HG03139 (cell line): Measurements from ENCODE around the gene ANK2.
"Not testable (repeated sequence)": the region's sequence is repeated elsewhere in the genome, so short reads cannot be mapped to it uniquely, and the experiment has no call there.

Source experiments
- ATAC-seq: cut with Tn5 transposase; IDR thresholded peaks from one replicate; pipeline ENCODE4 v1.9.1; 2021; ENCODE audit not compliant: unreplicated experiment

Gene ANK2

GRCh38 chr4:113183032-113183605, 133.7 kb downstream of the ANK2 start:
- no peak for ATAC-seq

- ATAC-seq = not testable (repeated sequence)
Measured at GRCh38 chr4:113186220-113186619, 136.8 kb downstream of the ANK2 start.

GRCh38 chr4:113186913-113187312, 137.5 kb downstream of the ANK2 start:
- no peak for ATAC-seq

GRCh38 chr4:113187358-113187757, 137.9 kb downstream of the ANK2 start:
- ATAC-seq = no peak

GRCh38 chr4:113189546-113189945, 140.1 kb downstream of the ANK2 start:
- no peak for ATAC-seq

- no peak for ATAC-seq
Measured at GRCh38 chr4:113209153-113209552, 159.7 kb downstream of the ANK2 start.

GRCh38 chr4:113209652-113210320, 160.3 kb downstream of the ANK2 start:
- no peak for ATAC-seq

- no peak for ATAC-seq
Measured at GRCh38 chr4:113212613-113213012, 163.2 kb downstream of the ANK2 start.

- ATAC-seq = no peak
Measured at GRCh38 chr4:113221990-113222389, 172.5 kb downstream of the ANK2 start.

- ATAC-seq = no peak
Measured at GRCh38 chr4:113222471-113222870, 173.0 kb downstream of the ANK2 start.

GRCh38 chr4:113223001-113223400, 173.5 kb downstream of the ANK2 start:
- ATAC-seq = no peak

GRCh38 chr4:113232194-113232593, 182.7 kb downstream of the ANK2 start:
- ATAC-seq = no peak

- ATAC-seq = no peak
Measured at GRCh38 chr4:113236916-113237315, 187.5 kb downstream of the ANK2 start.

- ATAC-seq = no peak
Measured at GRCh38 chr4:113243312-113243711, 193.9 kb downstream of the ANK2 start.

- ATAC-seq = not testable (repeated sequence)
Measured at GRCh38 chr4:113244747-113245146, 195.3 kb downstream of the ANK2 start.

- ATAC-seq = no peak
Measured at GRCh38 chr4:113248320-113248719, 198.9 kb downstream of the ANK2 start.

GRCh38 chr4:113255628-113256027, 206.2 kb downstream of the ANK2 start:
- no peak for ATAC-seq

GRCh38 chr4:113256946-113257345, 207.5 kb downstream of the ANK2 start:
- ATAC-seq = no peak

GRCh38 chr4:113260688-113261087, 211.2 kb downstream of the ANK2 start:
- ATAC-seq = no peak

GRCh38 chr4:113263274-113263673, 213.8 kb downstream of the ANK2 start:
- no peak for ATAC-seq

- ATAC-seq = no peak
Measured at GRCh38 chr4:113270520-113271319, 221.3 kb downstream of the ANK2 start.

- ATAC-seq = no peak
Measured at GRCh38 chr4:113272523-113272922, 223.1 kb downstream of the ANK2 start.
